Activated naive CD8-positive, alpha-beta T cell treated with anti-CD3 and anti-CD28 coated beads, Interleukin-2, amount 50 U/mL, for 16 hours (primary cell): ENCODE results near the gene NDUFAB1.
"Not testable (repeated sequence)": the region's sequence is repeated elsewhere in the genome, so short reads cannot be mapped to it uniquely, and the experiment has no call there.

ENCODE experiments used
- DNase-seq: peaks from one replicate; pipeline ENCODE4 v3.0.0-alpha.2; 2020; ENCODE audit warnings: low read depth, low spot score

The NDUFAB1 gene

DNA sequence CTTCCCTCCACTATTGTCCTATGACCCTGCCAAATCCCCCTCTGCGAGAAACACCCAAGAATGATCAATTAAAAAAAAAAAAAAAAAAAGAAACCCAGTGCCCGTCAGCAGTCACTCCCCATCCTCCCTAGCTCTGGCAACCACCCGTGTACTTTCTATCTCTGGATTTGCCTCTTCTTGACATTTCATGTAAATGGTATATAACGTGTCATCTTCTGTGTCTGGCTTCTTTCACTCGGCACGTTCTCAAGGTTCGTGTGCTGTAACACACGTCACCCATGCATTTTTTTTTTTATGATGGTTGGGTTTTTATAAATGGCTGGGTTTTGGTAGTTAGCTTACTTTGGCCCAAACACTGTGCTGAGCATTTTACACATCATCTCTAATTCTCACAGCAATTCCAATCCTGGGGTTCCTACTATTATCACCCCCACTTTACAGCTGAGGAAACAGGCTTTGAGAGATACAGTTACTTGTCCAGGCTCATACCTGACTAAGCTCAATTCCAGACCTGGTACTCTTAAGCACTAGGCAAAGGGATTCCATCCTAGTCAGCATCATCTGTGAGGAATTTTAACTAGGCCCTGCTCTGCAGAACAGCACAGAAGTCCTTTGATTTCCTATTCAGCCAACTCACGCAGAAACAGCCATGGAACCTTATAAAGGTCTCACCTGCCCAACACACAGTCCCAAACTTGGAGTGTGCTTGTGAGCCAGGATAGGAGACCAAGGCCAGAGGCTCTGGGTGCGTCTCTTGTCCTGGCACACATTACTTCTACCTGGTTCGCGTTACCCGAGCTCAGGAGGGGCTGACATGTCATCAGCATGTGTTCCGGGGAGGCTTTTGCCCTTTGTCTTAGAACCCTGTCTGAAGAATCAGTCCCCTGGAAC lies 11.7 kb downstream of the NDUFAB1 start:
- no peak for DNase-seq

DNA sequence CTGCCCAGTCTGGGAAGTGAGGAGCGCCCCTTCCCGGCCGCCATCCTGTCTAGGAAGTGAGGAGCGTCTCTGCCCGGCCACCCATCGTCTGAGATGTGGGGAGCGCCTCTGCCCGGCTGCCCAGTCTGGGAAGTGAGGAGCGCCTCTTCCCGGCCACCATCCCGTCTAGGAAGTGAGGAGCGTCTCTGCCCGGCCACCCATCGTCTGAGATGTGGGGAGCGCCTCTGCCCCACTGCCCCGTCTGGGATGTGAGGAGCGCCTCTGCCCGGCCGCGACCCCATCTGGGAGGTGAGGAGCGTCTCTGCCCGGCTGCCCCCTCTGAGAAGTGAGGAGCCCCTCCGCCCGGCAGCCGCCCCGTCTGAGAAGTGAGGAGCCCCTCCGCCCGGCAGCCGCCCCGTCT lies 12.8 kb downstream of the NDUFAB1 start:
- not testable (repeated sequence) for DNase-seq

DNA sequence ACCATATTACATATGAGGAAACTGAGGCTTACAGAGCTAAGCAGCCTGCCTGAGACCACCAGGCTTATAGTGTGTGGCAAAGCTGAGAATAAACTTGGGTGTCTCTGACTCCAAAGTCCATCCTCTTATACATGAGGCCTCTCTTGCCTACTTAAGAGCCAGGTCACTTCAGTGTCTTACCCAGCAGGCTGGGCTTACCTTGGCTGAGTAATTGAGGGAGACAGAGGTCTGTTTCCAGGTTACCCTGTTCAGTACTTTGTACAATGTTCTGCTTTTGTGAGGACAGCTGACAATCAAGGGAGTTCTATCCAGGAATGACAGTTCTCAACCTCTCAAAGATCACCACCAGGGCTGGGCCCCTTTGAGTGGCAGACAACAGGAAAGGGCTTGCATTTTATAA lies 14.4 kb downstream of the NDUFAB1 start:
- no peak for DNase-seq

- no peak for DNase-seq
Observed at GRCh38 chr16:23580391-23580790, 15.7 kb downstream of the NDUFAB1 start.

DNA sequence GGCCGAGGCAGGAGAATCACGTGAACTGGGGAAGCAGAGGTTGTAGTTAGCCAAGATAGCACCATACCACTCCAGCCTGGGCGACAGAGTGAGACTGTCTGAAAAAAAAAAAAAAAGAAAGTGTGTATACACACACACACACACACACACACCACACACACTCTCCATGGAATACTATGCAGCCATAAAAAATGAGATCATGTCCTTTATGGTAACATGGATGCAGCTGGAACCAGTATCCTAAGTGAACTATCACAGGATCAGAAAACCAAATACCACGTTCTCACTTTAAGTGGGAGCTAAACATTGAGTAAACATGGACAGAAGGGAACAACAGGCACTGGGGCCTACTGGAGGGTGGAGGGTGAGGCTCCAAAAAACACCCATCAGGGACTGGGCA lies 16.7 kb downstream of the NDUFAB1 start:
- no peak for DNase-seq

- no peak for DNase-seq
Observed at GRCh38 chr16:23578101-23578830, 17.9 kb downstream of the NDUFAB1 start.

- no peak for DNase-seq
Observed at GRCh38 chr16:23577493-23577892, 18.6 kb downstream of the NDUFAB1 start.

GRCh38 chr16:23575834-23576233 lies 20.3 kb downstream of the NDUFAB1 start:
- no peak for DNase-seq

- DNase-seq = no peak
Observed at GRCh38 chr16:23573817-23574216, 22.3 kb downstream of the NDUFAB1 start.

DNA sequence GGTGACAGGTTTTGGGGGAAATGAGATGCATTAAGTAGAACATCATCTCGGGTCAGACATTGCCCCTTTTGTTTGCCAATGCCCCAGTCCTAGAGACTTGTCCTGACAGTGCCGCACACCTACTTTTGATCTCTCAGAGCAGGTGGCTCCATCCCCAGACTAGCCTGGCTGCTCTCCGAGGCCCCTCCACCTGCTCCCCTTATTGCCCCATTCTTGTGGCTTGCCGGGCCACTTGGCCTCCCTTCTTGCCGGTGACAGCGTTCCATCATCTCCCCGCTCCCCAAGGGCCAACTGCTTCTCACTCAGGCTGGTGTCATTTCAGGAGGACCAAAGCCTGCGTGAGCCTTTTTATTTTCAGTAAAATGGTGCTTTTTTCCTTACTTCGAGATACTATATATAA lies 23.7 kb downstream of the NDUFAB1 start:
- DNase-seq = no peak

DNA sequence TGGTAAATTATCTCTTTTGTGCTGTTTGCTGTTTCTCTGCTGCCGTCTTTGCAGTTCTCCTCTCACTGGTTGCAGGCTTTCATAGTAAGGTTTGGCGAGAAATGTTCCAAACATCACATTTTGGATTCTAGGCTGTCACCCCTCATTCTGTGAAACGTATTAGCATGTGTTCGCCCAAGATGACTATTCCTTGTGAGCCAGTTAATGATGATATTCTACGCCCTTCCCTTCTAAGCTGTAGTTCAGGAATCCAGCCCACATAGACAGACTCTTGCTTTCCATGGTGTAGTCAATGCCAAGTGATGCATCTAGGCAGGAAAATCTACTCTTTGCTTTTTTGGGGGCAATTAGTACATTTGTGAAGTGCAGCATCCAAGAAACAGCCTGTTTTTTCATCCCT lies 24.2 kb downstream of the NDUFAB1 start:
- DNase-seq = no peak

GRCh38 chr16:23570992-23571632 lies 25.0 kb downstream of the NDUFAB1 start:
- DNase-seq = no peak

GRCh38 chr16:23567602-23568001 lies 28.5 kb downstream of the NDUFAB1 start:
- DNase-seq = no peak

DNA sequence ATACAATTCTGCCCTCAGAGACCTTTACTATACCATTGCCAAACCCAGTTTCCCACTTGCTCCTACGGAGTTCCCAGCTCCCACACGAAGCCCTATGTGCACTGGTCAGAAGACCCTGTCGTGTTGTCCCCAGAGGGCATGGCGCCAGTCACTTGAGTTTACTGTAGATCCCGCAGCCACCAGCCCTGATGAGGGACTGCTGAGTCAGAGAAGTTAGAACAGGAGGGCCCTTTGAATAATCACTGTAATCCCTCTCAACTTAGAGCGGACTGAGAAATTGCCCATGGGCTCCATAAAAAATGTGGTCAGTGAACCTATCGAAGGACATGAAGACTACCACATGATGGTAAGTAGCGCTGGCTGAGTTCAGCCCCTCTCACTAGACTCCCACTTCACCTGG lies 29.4 kb downstream of the NDUFAB1 start:
- DNase-seq = no peak

- DNase-seq = no peak
Observed at GRCh38 chr16:23564575-23565363, 31.3 kb downstream of the NDUFAB1 start.

GRCh38 chr16:23563186-23563585 lies 32.9 kb downstream of the NDUFAB1 start:
- no peak for DNase-seq

DNA sequence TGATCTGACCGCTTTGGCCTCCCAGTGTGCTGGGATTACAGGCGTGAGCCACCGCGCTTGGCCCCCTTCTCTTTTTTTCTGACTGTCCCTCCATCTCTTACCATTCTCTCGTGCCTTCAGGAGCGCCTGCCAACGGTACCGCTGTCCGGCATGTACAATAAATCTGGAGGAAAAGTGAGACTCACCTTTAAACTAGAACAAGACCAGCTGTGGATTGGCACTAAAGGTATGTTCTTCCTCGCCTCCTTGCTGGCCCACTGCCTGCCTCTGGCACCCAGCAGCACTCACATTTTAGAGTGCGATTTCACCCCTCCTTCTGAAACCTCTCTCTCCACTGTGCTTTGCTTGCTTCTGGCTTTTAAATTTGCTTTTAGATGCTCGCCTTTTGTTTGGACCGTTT lies 33.6 kb downstream of the NDUFAB1 start:
- DNase-seq = no peak

DNA sequence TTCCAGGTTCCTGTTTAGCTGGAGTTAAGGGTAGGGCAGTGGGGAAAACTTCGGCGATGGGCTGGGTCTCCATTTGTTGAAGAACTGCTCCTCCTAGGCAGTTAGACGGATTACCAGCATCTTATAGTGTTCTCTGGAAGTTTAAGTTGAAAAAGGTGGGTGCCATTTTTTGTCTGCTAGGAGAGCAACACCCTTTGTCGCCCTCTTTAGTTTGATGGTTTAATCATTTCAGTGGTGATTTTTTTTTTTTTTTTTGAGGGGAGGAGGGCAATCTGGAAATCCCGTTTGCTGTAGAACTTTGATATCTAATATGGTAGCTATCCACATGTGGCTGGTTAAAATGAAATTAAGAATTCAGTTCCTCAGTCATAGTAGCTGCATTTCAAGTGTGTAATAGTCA lies 34.5 kb downstream of the NDUFAB1 start:
- no peak for DNase-seq

DNA sequence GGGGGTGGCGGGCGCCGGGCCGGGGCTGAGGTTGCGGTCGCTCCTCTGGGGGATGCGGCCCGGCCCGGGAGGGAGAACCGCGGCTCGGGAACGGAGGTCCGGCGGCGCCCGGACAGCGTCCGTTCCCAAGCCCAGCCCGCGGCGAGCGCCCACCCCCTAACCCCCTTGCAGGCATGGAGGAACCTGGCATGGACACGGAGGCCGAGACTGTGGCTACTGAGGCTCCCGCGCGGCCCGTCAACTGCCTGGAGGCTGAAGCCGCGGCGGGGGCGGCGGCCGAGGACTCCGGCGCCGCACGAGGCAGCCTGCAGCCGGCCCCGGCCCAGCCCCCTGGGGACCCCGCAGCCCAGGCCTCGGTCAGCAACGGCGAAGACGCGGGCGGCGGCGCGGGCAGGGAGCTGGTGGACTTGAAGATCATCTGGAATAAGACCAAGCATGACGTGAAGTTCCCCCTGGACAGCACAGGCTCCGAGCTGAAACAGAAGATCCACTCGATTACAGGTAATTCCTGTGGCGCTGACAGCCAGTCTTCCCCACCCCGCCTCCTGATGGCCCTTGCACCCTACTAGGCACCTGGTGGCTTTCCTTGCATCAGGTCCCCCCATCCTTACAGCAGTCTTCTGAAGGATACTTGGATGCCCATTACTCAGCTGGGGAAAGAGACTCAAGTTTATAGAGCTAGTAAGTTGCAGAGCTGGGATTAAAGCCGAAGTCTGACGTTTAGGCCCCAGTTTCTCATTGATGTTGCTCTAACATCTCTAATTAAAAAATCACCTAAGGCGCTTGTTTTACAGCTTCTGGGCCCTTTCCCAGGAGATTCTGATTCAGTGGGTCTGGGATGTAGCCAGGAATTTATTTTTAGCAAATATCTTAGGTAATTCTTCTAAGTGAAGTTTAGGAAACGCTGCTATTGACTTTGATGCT lies 38.1 kb downstream of the NDUFAB1 start:
- DNase-seq = no peak
